Measurements from ENCODE around the gene GPR137C.
"Not testable (repeated sequence)": the region's sequence is repeated elsewhere in the genome, so short reads cannot be mapped to it uniquely, and the experiment has no call there.

GPR137C gene

DNA sequence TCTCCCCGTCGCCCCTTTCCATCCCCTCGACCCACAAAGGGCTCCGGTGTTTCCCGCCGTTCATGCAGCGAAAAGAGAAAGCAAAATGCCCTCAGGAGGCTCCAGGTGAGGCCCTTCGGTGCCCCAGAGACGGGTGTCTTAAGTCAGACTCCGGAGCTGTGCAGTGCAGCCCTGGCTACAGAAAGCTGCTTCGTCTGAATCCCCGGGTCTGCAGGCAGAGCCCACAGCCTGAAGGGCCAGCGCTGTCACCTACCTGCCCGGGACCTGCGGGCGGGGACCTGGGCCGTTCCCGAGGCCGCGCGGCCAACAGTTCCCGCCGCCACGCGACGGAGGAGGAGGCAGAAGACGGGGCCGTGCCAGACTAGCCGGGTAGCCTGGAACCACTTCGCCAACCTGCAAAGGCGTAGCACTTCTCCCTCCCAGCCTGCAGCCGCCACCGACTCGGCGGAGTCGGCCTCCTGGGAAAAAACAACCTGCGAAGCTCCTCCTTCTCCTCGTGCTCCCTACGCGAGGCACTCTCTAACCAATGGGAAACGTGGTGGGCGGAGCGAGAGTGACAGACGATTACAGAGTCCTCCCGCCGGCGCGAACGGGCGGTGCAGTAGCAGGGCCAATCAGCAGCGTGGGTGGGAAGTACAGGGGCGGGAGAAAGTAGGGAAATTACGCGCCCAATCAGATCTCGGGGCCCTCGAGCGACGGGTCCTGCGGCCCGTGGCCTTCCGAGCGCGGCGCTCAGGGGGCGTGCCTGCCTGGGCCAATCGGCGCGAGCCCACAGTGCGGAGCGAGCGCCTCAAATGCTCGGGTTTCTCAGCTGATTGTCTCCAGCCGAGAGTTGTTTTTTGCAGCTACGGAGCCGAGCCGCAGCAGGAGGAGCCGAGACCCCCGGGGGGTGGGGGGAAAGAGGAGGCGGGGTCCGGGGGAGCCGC lies at the start of gene GPR137C, which contains the start of gene TXNDC16:
Gene GPR137C, plus strand, starts transcription at position 774 of the 926 bp plus-strand sequence. CDS start 312 bp downstream, outside the sequence.
Gene TXNDC16, minus strand, starts transcription at position 443 of the 926 bp plus-strand sequence. CDS start 8,948 bp downstream, outside the sequence.
- DNase-seq: peak; percentile 98

- no peak for DNase-seq
These were observed 39.4 kb upstream of the GPR137C start for GRCh38 chr14:52513249-52513648.

- no peak for DNase-seq
These were observed 38.4 kb upstream of the GPR137C start for GRCh38 chr14:52514046-52514811.

- no peak for DNase-seq
These were observed 30.6 kb upstream of the GPR137C start for GRCh38 chr14:52522033-52522432.

GRCh38 chr14:52522581-52523345 lies 29.9 kb upstream of the GPR137C start:
- DNase-seq: no peak

- no peak for DNase-seq
These were observed 25.6 kb upstream of the GPR137C start for GRCh38 chr14:52527052-52527451.

GRCh38 chr14:52531481-52531880 lies 21.2 kb upstream of the GPR137C start:
- DNase-seq: no peak

DNA sequence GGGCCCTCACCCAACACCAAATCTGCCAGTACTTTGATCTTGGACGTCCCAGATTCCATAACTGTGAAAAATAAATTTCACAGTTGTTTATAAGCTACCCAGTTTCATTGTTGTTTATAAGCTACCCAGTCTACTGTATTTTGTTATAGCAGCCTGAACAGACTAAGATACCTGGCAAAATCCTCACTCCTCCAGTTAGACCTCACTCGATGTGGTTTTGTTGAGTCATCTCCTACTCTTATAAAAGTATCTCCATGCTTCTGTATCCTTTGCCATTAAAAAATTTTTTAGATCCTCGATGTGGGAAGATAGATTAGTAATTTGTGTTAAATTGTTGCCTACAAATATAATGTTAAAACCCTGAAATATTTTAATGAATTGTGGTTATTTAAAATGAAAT lies 16.4 kb upstream of the GPR137C start:
- no peak for DNase-seq

GRCh38 chr14:52538623-52539022 lies 14.0 kb upstream of the GPR137C start:
- no peak for DNase-seq

- no peak for DNase-seq
These were observed 6.9 kb upstream of the GPR137C start for GRCh38 chr14:52545584-52546317.

DNA sequence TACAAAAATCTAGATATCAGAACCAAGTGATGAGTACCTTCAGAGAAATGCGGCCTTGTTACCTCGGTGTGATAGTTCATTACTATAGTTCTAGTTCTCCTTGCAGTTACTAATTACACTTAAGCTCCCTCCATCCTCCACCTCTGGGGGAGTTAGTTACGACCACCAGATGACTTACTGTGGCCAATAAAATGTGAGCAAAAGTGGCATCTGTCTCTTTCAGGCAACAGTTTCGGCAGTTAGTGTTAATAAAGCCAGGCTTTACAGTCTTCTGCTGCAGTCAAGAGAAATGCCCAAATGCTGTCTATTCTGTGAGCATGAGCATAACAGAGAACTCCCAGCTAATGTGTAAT lies 6.3 kb upstream of the GPR137C start:
- no peak for DNase-seq

DNA sequence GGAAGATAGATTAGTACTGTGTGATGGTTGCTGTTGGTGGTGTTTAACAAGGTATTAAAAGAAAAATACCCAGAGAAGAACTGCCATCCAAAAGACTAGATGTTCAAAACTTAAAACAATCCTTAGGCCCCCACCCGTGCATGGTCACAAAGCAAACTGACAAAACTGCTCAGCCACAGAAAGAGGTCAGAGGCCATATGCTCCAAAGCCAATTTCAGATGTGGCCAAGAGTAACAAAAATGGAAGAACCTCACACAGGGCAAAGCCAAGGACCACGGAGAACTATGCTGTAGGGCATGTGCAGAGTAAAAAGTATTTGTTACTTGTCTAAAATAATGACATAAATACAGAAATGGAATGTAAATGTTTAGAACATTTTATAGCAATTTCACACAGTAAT lies 5.6 kb upstream of the GPR137C start:
- DNase-seq: no peak

- DNase-seq: no peak
These were observed 5.1 kb upstream of the GPR137C start for GRCh38 chr14:52547526-52547925.

DNA sequence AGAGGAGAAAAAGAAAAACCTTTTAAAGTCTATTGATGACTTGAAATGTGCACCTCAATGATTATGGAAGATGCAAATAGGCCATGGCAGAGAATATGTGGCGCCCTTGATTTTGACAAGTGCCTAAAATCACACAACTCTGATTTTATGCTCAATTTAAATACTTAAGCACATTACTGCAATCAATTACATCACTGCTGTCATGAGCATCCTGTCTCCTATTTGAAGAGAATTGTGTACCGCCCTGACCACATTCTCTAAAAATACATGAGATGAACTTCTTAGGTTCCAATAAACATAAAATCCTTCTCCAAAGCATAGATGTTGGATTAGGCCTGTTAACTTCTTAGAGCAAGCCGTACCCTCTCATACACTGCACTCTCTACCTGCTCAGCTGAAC lies 2.0 kb upstream of the GPR137C start:
- DNase-seq: no peak

- DNase-seq: no peak
These were observed 1.4 kb upstream of the GPR137C start for GRCh38 chr14:52551205-52551604.

DNA sequence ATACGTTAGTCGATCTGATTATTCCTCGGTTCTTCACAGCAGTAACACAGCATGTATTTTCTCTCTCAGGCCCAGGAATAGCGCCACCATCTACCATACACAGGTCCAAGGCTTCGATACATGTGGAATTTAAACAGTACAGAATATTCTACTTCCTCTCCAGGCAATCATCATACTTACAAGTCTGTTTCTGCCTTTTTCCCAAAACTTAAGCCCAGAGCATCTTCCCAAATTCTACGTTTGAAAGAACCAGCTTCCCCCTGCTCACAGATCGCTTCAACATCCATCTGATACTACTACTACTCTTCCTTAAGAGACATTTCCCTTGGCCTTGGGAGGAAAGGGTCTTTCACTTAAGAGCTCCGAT lies 957 bp upstream of the GPR137C start:
- peak; percentile 49 for DNase-seq

- DNase-seq: peak; percentile 58
These were observed 500 bp downstream of the GPR137C start for GRCh38 chr14:52553002-52553670.

DNA sequence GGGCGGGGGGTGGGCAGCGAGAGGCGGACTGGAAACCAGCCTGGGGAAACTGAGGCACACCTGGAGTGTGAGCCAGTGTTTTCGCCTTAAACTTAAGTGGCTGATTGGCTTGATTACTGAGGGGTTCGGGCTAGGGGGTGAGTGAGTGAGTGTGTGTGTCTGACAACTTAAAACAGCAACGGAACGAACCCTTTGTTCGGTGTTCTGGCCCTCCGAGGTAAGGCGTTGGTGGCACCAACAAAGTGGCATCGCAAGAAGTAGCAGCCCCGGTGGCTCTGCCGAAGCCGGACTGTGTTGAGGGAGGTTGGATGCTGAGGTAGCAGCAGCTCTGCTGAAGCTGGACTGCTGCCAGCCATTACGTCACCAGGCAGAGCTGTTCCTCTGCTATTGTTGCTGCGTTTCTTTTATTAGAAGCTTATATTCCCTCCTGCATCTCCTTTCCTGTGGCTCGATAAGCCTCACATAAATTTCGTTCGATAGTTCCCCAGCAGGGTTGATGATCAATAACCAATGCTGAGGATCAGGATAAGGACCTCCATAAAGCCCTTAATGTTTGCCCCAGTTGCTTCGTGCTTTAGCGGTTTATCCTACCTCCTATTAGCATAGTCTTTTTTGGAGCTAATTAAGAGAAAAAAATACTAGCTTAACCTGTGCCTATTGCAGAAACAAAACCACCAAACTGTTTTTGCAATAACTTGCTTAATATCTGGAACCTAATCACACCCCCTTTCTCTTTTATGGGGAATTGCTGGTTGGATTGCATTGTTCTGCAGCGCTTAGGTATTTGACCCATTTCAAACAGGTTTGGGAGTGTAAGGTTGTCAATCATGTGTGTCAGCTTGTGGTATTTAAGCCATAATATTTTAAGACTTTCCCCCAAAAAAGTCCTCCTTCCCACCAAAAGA lies 1.3 kb downstream of the GPR137C start:
- peak; percentile 87 for DNase-seq

DNA sequence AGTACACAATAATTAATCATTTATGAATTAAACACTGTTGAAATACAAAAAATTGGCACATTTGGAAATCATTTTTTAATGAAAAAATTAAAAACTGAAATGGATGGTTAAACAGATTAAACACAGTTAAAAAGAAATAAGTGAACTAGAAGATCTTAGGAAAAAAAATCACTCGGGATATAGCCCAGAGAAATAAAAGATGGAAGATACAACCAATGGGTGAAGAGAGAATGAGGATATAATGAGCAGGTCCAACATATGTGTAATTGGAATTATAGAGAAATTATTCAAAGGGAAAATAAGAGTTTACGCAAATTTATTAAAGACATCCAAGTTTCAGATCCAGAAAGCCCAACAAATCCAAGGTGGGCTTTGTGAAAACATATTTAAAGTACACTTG lies 6.1 kb downstream of the GPR137C start:
- DNase-seq: no peak

- no peak for DNase-seq
These were observed 10.5 kb downstream of the GPR137C start for GRCh38 chr14:52563120-52563519.

DNA sequence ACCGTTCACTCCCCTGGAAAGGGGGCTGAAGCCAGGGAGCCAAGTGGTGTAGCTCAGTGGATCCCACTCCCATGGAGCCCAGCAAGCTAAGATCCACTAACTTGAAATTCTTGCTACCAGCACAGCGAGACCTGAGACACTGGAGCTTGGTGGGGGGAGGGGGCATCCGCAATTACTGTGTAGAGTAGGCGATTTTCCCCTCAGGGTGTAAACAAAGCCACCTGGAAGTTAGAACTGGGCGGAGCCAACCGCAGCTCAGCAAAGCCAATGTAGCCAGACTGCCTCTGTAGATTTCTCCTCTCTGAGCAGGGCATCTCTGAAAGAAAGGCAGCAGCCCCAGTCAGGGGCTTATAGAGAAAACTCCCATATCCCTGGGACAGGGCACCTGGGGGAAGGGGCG lies 15.8 kb downstream of the GPR137C start:
- DNase-seq: not testable (repeated sequence)
